ENCODE results near the gene PHLPP1. TPM values are rescaled to one million over a fixed set of nuclear protein-coding genes. Genes with fewer than 3 reads are reported as not detected.

The PHLPP1 gene
- total RNA-seq, 2 experiments from 2014 or later, result 9.0 to 12.4 TPM

DNA sequence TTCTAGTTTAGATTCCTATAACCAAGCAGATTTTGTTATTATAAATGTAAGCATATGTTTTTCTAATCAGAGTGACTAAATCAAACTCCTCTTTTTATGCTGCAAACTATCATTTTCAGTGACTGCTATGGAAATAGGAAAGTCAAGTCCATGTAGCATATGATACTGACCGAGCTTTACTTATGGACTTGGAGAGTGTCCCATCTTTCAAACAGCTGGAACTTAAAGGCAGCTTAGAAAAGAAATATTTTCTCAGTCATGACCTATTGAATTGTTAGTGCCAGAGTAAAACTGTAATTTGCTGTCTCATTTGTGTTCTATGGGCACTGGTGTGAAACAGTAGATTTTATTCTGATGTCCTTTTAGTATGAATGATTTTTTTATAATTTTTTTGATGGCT, 76.7 kb downstream of the PHLPP1 start:
- POLR2A ChIA-PET, result no interaction called here
- Histone ChIP-seq H3K4me3 (ENCODE audit: low read depth, low read length, poor library complexity, severe bottlenecking) (no peak overlapping the region), H3K27ac (ENCODE audit: low read depth, low read length, poor library complexity, severe bottlenecking) (no peak overlapping the region), H4K20me1 (ENCODE audit: insufficient read depth, low read length) (no peaks in the 10 kb centered on the region), H3K36me3 (ENCODE audit: insufficient read depth, low read length) (no peaks in the 10 kb centered on the region), H3K79me2 (ENCODE audit: insufficient read depth, low read depth, low read length) (no peaks in the 10 kb centered on the region), H2AFZ (ENCODE audit: low read length) (no peak overlapping the region), H3K4me2 (ENCODE audit: low read length) (no peak overlapping the region), H3K9me3 (ENCODE audit: low read length) (no peaks in the 10 kb centered on the region), H3K4me1 (ENCODE audit: insufficient read depth, low read length, poor library complexity, severe bottlenecking) (no peaks in the 10 kb centered on the region), H3K9me2 (ENCODE audit: insufficient read depth, low read length) (no peaks in the 10 kb centered on the region)
- no TSS peak for BruUV-seq (replicated peaks)
- no peak for DNase-seq (ENCODE audit: low spot score)
- intact Hi-C loops (cut with micrococcal nuclease; ENCODE audit: unreplicated experiment), result no loop called here
- TF ChIP-seq EZH2phosphoT487 (IDR thresholded peaks at IDR 0.05; ENCODE audit: borderline replicate concordance, low read depth, low read length), result no peak
- TF ChIP-seq, protein P1, sequence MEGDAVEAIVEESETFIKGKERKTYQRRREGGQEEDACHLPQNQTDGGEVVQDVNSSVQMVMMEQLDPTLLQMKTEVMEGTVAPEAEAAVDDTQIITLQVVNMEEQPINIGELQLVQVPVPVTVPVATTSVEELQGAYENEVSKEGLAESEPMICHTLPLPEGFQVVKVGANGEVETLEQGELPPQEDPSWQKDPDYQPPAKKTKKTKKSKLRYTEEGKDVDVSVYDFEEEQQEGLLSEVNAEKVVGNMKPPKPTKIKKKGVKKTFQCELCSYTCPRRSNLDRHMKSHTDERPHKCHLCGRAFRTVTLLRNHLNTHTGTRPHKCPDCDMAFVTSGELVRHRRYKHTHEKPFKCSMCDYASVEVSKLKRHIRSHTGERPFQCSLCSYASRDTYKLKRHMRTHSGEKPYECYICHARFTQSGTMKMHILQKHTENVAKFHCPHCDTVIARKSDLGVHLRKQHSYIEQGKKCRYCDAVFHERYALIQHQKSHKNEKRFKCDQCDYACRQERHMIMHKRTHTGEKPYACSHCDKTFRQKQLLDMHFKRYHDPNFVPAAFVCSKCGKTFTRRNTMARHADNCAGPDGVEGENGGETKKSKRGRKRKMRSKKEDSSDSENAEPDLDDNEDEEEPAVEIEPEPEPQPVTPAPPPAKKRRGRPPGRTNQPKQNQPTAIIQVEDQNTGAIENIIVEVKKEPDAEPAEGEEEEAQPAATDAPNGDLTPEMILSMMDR (conservative IDR thresholded peaks at IDR 0.05; ENCODE audit: low read length), result no peak
- CTCF ChIA-PET (ENCODE audit: unreplicated experiment), result no interaction called here

DNA sequence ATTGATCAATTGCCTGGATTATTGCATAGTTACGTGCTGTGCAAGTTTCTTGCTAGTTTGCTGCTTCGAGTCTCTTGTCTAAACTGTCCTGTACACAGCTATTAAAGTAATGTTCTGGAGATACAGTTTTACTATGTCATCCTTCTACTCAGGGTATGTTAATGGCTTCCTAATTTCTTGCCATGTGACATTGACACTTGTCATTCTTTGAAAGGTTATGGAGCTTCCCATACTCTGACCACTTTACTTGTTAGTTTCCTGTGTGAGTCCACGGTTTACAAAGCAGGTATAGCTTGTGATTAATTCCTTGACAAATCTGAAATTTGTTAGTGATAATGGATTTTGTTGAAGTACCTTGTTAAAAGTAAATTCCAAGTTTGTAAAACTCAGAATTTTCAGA, 80.5 kb downstream of the PHLPP1 start:
- intact Hi-C loops (cut with micrococcal nuclease; ENCODE audit: unreplicated experiment), result no loop called here
- Histone ChIP-seq H3K4me2 (ENCODE audit: low read length) (no peak overlapping the region), H3K9me3 (ENCODE audit: low read length) (no peaks in the 10 kb centered on the region), H3K4me3 (ENCODE audit: low read depth, low read length, poor library complexity, severe bottlenecking) (no peak overlapping the region), H3K27ac (ENCODE audit: low read depth, low read length, poor library complexity, severe bottlenecking) (no peak overlapping the region), H3K79me2 (ENCODE audit: insufficient read depth, low read depth, low read length) (no peaks in the 10 kb centered on the region), H4K20me1 (ENCODE audit: insufficient read depth, low read length) (peaks cover 5% of the 10 kb centered on the region; the same call in 1 of the 2 replicates), H3K9me2 (ENCODE audit: insufficient read depth, low read length) (no peaks in the 10 kb centered on the region), H3K36me3 (ENCODE audit: insufficient read depth, low read length) (no peaks in the 10 kb centered on the region), H3K4me1 (ENCODE audit: insufficient read depth, low read length, poor library complexity, severe bottlenecking) (no peaks in the 10 kb centered on the region), H2AFZ (ENCODE audit: low read length) (no peak overlapping the region)
- no peak for DNase-seq (ENCODE audit: low spot score)
- no TSS peak for BruUV-seq (replicated peaks)
- TF ChIP-seq, protein P1 (conservative IDR thresholded peaks at IDR 0.05; ENCODE audit: low read length), result no peak
- no peak for TF ChIP-seq EZH2phosphoT487 (IDR thresholded peaks at IDR 0.05; ENCODE audit: borderline replicate concordance, low read depth, low read length)
- ChIA-PET CTCF (ENCODE audit: unreplicated experiment) (no interaction called here), POLR2A (interaction anchor here (0.6 to 1.5 kb wide), 2 partner anchors 12 to 55 kb away, joined by 3 to 4 read pairs; no protein-coding TSS in a partner anchor)

DNA sequence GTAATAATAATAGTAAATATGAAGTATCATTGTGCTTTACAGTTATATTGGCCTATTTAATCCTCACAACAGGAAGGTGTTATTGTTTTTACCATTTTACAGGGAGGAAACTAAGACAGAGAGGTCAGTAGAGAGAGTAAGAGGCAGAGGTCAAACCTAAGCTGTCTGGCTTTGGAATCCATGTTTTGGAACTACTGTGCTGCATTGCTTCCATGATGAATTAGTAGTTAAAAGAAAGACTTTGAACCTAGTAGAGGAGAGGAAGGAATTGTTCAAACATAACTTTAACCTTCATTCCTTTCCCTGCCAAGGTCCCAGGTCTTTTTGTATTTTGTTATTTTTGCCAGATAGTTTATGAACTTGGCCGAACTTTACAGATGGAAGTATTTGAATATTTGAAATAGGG, 80.9 kb downstream of the PHLPP1 start:
- no peak for TF ChIP-seq EZH2phosphoT487 (IDR thresholded peaks at IDR 0.05; ENCODE audit: borderline replicate concordance, low read depth, low read length)
- TF ChIP-seq, protein P1 (conservative IDR thresholded peaks at IDR 0.05; ENCODE audit: low read length), result no peak
- ChIA-PET POLR2A (interaction anchor here (1.5 kb wide), 1 partner anchor 13 kb away, joined by 4 read pairs; no protein-coding TSS in a partner anchor), CTCF (ENCODE audit: unreplicated experiment) (no interaction called here)
- no peak for DNase-seq (ENCODE audit: low spot score)
- Histone ChIP-seq H3K9me3 (ENCODE audit: low read length) (no peaks in the 10 kb centered on the region), H3K9me2 (ENCODE audit: insufficient read depth, low read length) (no peaks in the 10 kb centered on the region), H3K4me1 (ENCODE audit: insufficient read depth, low read length, poor library complexity, severe bottlenecking) (no peaks in the 10 kb centered on the region), H3K27ac (ENCODE audit: low read depth, low read length, poor library complexity, severe bottlenecking) (no peak overlapping the region), H3K36me3 (ENCODE audit: insufficient read depth, low read length) (no peaks in the 10 kb centered on the region), H4K20me1 (ENCODE audit: insufficient read depth, low read length) (peaks cover 5% of the 10 kb centered on the region; the same call in 1 of the 2 replicates), H3K79me2 (ENCODE audit: insufficient read depth, low read depth, low read length) (no peaks in the 10 kb centered on the region), H3K4me2 (ENCODE audit: low read length) (no peak overlapping the region), H2AFZ (ENCODE audit: low read length) (no peak overlapping the region), H3K4me3 (ENCODE audit: low read depth, low read length, poor library complexity, severe bottlenecking) (no peak overlapping the region)
- intact Hi-C loops (cut with micrococcal nuclease; ENCODE audit: unreplicated experiment), result no loop called here
- no TSS peak for BruUV-seq (replicated peaks)

All from OCI-LY7 (cell line).